IPS-NIHi7 (cell line): ENCODE data around the gene MRM2.

ENCODE experiments used
- DNase-seq: peaks from one replicate; pipeline ENCODE4 v3.0.0; 2012; ENCODE audit warnings: mixed read lengths; ENCODE audit errors: extremely low spot score

MRM2 gene

DNA sequence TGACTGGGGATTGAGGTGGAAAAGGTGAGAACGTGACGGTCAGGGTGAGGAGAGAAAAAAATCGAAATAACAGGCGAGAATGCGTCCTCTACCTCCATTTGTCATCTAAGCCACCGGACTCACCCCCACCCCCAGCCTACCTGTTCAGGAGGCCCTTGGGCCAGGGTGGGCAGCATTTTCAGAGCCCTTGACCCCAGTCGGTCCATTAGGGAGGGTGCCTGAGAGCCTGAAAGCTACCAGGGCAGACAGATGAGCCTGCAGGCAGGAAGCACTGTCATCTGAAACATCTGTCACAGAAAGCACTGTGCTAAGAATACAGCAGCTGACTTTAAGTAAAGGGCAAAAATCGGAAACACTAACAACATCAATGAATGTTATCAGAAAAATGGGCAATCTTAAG lies 56.3 kb downstream of the MRM2 start:
- no peak for DNase-seq
